NCI-H1436 (cell line): ENCODE measurements around the gene GLG1.
"Not testable (repeated sequence)": the region's sequence is repeated elsewhere in the genome, so short reads cannot be mapped to it uniquely, and the experiment has no call there.

Source experiments
- DNase-seq: peaks from one replicate; lab custom pipeline; 2025; lab: John Stamatoyannopoulos, UW

GLG1 gene

GRCh38 chr16:74575175-74575806 is 31.6 kb downstream of the GLG1 start:
- no peak for DNase-seq

- DNase-seq: no peak
Measured at GRCh38 chr16:74574146-74574545, 32.8 kb downstream of the GLG1 start.

GRCh38 chr16:74573622-74574021 is 33.3 kb downstream of the GLG1 start:
- no peak for DNase-seq

GRCh38 chr16:74570412-74571301 is 36.3 kb downstream of the GLG1 start:
- no peak for DNase-seq

- no peak for DNase-seq
Measured at GRCh38 chr16:74568961-74569631, 37.8 kb downstream of the GLG1 start.

- no peak for DNase-seq
Measured at GRCh38 chr16:74567901-74568300, 39.0 kb downstream of the GLG1 start.

GRCh38 chr16:74565378-74565777 is 41.5 kb downstream of the GLG1 start:
- no peak for DNase-seq

GRCh38 chr16:74564451-74564984 is 42.4 kb downstream of the GLG1 start:
- no peak for DNase-seq

- DNase-seq: no peak
Measured at GRCh38 chr16:74563828-74564263, 43.1 kb downstream of the GLG1 start.

- no peak for DNase-seq
Measured at GRCh38 chr16:74562117-74562516, 44.8 kb downstream of the GLG1 start.

GRCh38 chr16:74561626-74562025 is 45.3 kb downstream of the GLG1 start:
- DNase-seq: no peak

- DNase-seq: no peak
Measured at GRCh38 chr16:74560912-74561311, 46.0 kb downstream of the GLG1 start.

GRCh38 chr16:74558873-74559272 is 48.0 kb downstream of the GLG1 start:
- no peak for DNase-seq

- no peak for DNase-seq
Measured at GRCh38 chr16:74557275-74557674, 49.6 kb downstream of the GLG1 start.

GRCh38 chr16:74556375-74556922 is 50.5 kb downstream of the GLG1 start:
- DNase-seq: no peak

GRCh38 chr16:74552357-74552756 is 54.6 kb downstream of the GLG1 start:
- not testable (repeated sequence) for DNase-seq

GRCh38 chr16:74550227-74551019 is 56.5 kb downstream of the GLG1 start:
- not testable (repeated sequence) for DNase-seq

- not testable (repeated sequence) for DNase-seq
Measured at GRCh38 chr16:74546112-74546511, 60.8 kb downstream of the GLG1 start.

GRCh38 chr16:74542911-74543578 is 63.9 kb downstream of the GLG1 start:
- DNase-seq: not testable (repeated sequence)

GRCh38 chr16:74540663-74541062 is 66.3 kb downstream of the GLG1 start:
- not testable (repeated sequence) for DNase-seq

- DNase-seq: not testable (repeated sequence)
Measured at GRCh38 chr16:74538801-74539200, 68.1 kb downstream of the GLG1 start.
